Measurements from ENCODE around the gene CACNA1I. TPM values are rescaled to one million over a fixed set of nuclear protein-coding genes. Genes with fewer than 3 reads are reported as not detected.

Gene CACNA1I
- total and polyA plus RNA-seq, 7 donors, result 0.01 to 0.14 (median 0.04) TPM; not detected in 2

DNA sequence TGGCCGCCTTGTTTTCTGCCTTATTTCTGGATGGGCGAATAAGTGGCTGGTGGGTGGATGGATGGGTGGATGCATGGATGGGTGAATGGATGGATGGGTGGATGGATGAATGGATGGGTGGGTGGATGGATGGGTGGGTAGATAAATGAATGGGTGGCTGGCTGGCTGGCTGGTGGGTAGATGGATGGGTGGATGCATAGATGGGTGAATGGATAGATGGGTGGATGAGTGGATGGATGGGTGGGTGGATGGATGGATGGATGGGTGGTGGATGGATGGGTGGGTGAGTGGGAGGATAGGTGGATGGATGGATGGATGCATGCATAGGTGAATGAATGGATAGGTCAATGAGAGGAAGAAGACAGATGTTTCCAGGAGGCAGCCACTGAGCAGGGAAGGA, 98.9 kb downstream of the CACNA1I start:
- Histone ChIP-seq H3K4me1 (no peaks in the 10 kb centered on the region), H3K4me3 (no peak overlapping the region), H3K27me3 (ENCODE audit: insufficient read depth in 3 of 3, low read length in 2 of 3) (peaks cover 0 to 28% (median 14%) of the 10 kb centered on the region in 3 donors), H3K36me3 (ENCODE audit: insufficient read depth in 1 of 2, low read depth in 1 of 2) (no peaks in the 10 kb centered on the region), H3K9me3 (peaks cover 20% of the 10 kb centered on the region), H3K27ac (no peak overlapping the region)
- no peak for ATAC-seq
- TF ChIP-seq, protein P1, sequence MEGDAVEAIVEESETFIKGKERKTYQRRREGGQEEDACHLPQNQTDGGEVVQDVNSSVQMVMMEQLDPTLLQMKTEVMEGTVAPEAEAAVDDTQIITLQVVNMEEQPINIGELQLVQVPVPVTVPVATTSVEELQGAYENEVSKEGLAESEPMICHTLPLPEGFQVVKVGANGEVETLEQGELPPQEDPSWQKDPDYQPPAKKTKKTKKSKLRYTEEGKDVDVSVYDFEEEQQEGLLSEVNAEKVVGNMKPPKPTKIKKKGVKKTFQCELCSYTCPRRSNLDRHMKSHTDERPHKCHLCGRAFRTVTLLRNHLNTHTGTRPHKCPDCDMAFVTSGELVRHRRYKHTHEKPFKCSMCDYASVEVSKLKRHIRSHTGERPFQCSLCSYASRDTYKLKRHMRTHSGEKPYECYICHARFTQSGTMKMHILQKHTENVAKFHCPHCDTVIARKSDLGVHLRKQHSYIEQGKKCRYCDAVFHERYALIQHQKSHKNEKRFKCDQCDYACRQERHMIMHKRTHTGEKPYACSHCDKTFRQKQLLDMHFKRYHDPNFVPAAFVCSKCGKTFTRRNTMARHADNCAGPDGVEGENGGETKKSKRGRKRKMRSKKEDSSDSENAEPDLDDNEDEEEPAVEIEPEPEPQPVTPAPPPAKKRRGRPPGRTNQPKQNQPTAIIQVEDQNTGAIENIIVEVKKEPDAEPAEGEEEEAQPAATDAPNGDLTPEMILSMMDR (IDR thresholded peaks at IDR 0.05), result no peak
- DNase-seq, result no peak
- intact Hi-C loops (cut with DNase I), result no loop called here
- 88 to 94% (median 92%) methylated on average over 2 of the region's 2 CpGs for WGBS, 3 donors

GRCh38 chr22:39671936-39672335, 101.4 kb downstream of the CACNA1I start:
- TF ChIP-seq, protein P1 (IDR thresholded peaks at IDR 0.05), result no peak
- H3K27me3 ChIP-seq (ENCODE audit: insufficient read depth in 3 of 3, low read length in 2 of 3), result peaks cover 0 to 12% (median 9%) of the 10 kb centered on the region in 3 donors
- WGBS, 3 donors, result 91 to 95% (median 94%) methylated on average over 3 of the region's 3 CpGs
- H3K4me3 ChIP-seq, result no peak overlapping the region
- intact Hi-C loops (cut with DNase I), result no loop called here
- no peaks in the 10 kb centered on the region for H3K4me1 ChIP-seq
- ATAC-seq (no peak), DNase-seq (no peak)
- H3K36me3 ChIP-seq (ENCODE audit: insufficient read depth in 1 of 2, low read depth in 1 of 2), result no peaks in the 10 kb centered on the region
- H3K27ac ChIP-seq, result no peak overlapping the region
- peaks cover 20% of the 10 kb centered on the region for H3K9me3 ChIP-seq

DNA sequence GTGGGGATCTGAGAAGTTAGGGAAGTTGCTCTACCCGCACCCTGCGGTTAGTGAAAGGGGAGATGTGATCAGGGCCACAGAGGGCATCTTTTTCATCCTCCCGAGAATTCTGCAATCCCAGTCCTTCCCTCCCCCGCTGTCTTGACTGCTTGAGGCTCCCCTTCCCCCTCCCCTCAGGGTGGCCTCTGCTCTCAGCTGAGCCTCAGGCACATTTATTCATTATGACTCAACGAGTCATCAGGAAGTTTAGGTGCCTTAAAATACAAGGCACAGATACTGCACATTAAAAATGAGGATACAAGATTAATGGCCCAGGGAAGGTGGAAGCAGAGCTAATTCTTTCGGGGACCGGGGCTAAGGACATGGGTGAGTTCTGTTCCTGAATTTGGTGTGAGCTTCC, 104.0 kb downstream of the CACNA1I start:
- intact Hi-C loops (cut with DNase I), result no loop called here
- ATAC-seq (no peak), DNase-seq (no peak)
- H3K4me3 ChIP-seq, result no peak overlapping the region
- H3K36me3 ChIP-seq (ENCODE audit: insufficient read depth in 1 of 2, low read depth in 1 of 2), result no peaks in the 10 kb centered on the region
- WGBS, 3 donors, result 54 to 68% (median 60%) methylated on average over 7 of the region's 7 CpGs
- no peak overlapping the region for H3K27ac ChIP-seq
- H3K27me3 ChIP-seq (ENCODE audit: insufficient read depth in 3 of 3, low read length in 2 of 3), result peaks cover 0 to 11% (median 8%) of the 10 kb centered on the region in 3 donors
- H3K4me1 ChIP-seq, result no peaks in the 10 kb centered on the region
- H3K9me3 ChIP-seq, result peaks cover 20% of the 10 kb centered on the region
- TF ChIP-seq, protein P1 (IDR thresholded peaks at IDR 0.05), result no peak

GRCh38 chr22:39675947-39676346, 105.4 kb downstream of the CACNA1I start:
- H3K27ac ChIP-seq, result no peak overlapping the region

More at GRCh38 chr22:39675947-39676346, 105.4 kb downstream of the CACNA1I start:
- 65 to 66% (median 65%) methylated on average over 10 of the region's 10 CpGs for WGBS, 3 donors
- no peaks in the 10 kb centered on the region for H3K36me3 ChIP-seq (ENCODE audit: insufficient read depth in 1 of 2, low read depth in 1 of 2)
- intact Hi-C loops (cut with DNase I), result no loop called here
- no peaks in the 10 kb centered on the region for H3K4me1 ChIP-seq
- DNase-seq (no peak), ATAC-seq (no peak)
- H3K4me3 ChIP-seq, result no peak overlapping the region
- peaks cover 16% of the 10 kb centered on the region for H3K9me3 ChIP-seq
- TF ChIP-seq, protein P1 (IDR thresholded peaks at IDR 0.05), result no peak
- H3K27me3 ChIP-seq (ENCODE audit: insufficient read depth in 3 of 3, low read length in 2 of 3), result peaks cover 0 to 8% (median 8%) of the 10 kb centered on the region in 3 donors

Measured in psoas muscle (tissue), 8 donors.